GM10248 (cell line): ENCODE data around the gene NKAIN4.

ENCODE experiments used
- CTCF ChIA-PET: fragments of 300-600 bp; sonication (Branson Sonifier 250); formaldehyde crosslinking; extraction: SDS; loops from one replicate; lab custom pipeline; 2021; ENCODE audit warnings: antibody characterized with exemption; lab: Yijun Ruan, JAX
- POLR2A ChIA-PET: fragments of 350-650 bp; sonication (Branson Sonifier 250); formaldehyde crosslinking; extraction: SDS; loops from one replicate; lab custom pipeline; 2020; ENCODE audit warnings: antibody characterized with exemption; lab: Yijun Ruan, JAX
- DNase-seq: peaks from one replicate; pipeline ENCODE4 v3.0.0; 2012; ENCODE audit errors: extremely low spot score
- CTCF ChIP-seq: IDR thresholded peaks from 2 replicates; pipeline ENCODE4 v1.5.1; 2012; ENCODE audit warnings: mild to moderate bottlenecking, low read depth; ENCODE audit errors: extremely low read depth, missing control alignments, control extremely low read depth

NKAIN4 gene

GRCh38 chr20:63270606-63271325, 16.5 kb upstream of the NKAIN4 start:
- DNase-seq: no peak
- CTCF ChIA-PET: interaction anchor here (1.4 to 1.8 kb wide), 3 partner anchors 18 to 88 kb away, joined by 3 to 12 read pairs (median 4); no protein-coding TSS in a partner anchor
- POLR2A ChIA-PET: no interaction called here
- no peak for TF ChIP-seq CTCF

- no peak for TF ChIP-seq CTCF
- ChIA-PET POLR2A (no interaction called here), CTCF (interaction anchor here (1.4 to 1.8 kb wide), 3 partner anchors 17 to 87 kb away, joined by 3 to 12 read pairs (median 4); no protein-coding TSS in a partner anchor)
- no peak for DNase-seq
These were observed 15.5 kb upstream of the NKAIN4 start for GRCh38 chr20:63269724-63270123.

GRCh38 chr20:63268671-63269439, 14.6 kb upstream of the NKAIN4 start:
- ChIA-PET CTCF (no interaction called here), POLR2A (no interaction called here)
- no peak for DNase-seq
- TF ChIP-seq CTCF: no peak

- no peak for DNase-seq
- TF ChIP-seq CTCF: no peak
- ChIA-PET CTCF (interaction anchor here (1.0 kb wide), 1 partner anchor 44 kb away, joined by 3 read pairs; no protein-coding TSS in a partner anchor), POLR2A (no interaction called here)
These were observed 14.0 kb upstream of the NKAIN4 start for GRCh38 chr20:63268256-63268655.

GRCh38 chr20:63267691-63268090, 13.4 kb upstream of the NKAIN4 start:
- ChIA-PET POLR2A (no interaction called here), CTCF (interaction anchor here (1.0 kb wide), 1 partner anchor 44 kb away, joined by 3 read pairs; no protein-coding TSS in a partner anchor)
- no peak for TF ChIP-seq CTCF
- DNase-seq: no peak

- ChIA-PET POLR2A (no interaction called here), CTCF (interaction anchor here (1.7 to 2.2 kb wide), 2 partner anchors 33 to 43 kb away, joined by 4 to 13 read pairs; no protein-coding TSS in a partner anchor)
- no peak for TF ChIP-seq CTCF
- DNase-seq: no peak
These were observed 11.7 kb upstream of the NKAIN4 start for GRCh38 chr20:63265891-63266515.
